ENCODE measurements around the gene WDR37.

WDR37 gene

GRCh38 chr10:1172256-1172984, 116.2 kb downstream of the WDR37 start:
- no peak for DNase-seq

- no peak for DNase-seq
Observed at GRCh38 chr10:1173091-1173490, 116.9 kb downstream of the WDR37 start.

GRCh38 chr10:1174022-1174421, 117.8 kb downstream of the WDR37 start:
- no peak for DNase-seq

GRCh38 chr10:1175956-1176565, 119.9 kb downstream of the WDR37 start:
- DNase-seq = no peak

GRCh38 chr10:1177936-1178335, 121.8 kb downstream of the WDR37 start:
- no peak for DNase-seq

GRCh38 chr10:1178506-1178905, 122.3 kb downstream of the WDR37 start:
- no peak for DNase-seq

GRCh38 chr10:1179346-1180070, 123.3 kb downstream of the WDR37 start:
- DNase-seq = no peak

GRCh38 chr10:1180071-1180730, 124.0 kb downstream of the WDR37 start:
- DNase-seq = no peak

GRCh38 chr10:1180836-1181235, 124.7 kb downstream of the WDR37 start:
- DNase-seq = no peak
